Umbilical cord (tissue), 2 donors: Measurements from ENCODE around the gene PTPRG. TPM values are rescaled to one million over a fixed set of nuclear protein-coding genes. Genes with fewer than 3 reads are reported as not detected.

Source experiments
- DNase-seq: peaks from one replicate; pipeline ENCODE4 v3.0.0-alpha.2; 2015; ENCODE audit warnings: low spot score
- total RNA-seq: library from RNA; depleted of rRNA; stranded (reverse); fragments of >200 nt; gene quantifications from one replicate; pipeline ENCODE4 v1.2.3, GENCODE V29; 2014; ENCODE audit warnings: low replicate concordance; ENCODE audit not compliant: insufficient read depth

PTPRG gene
- total RNA-seq, 1 donor from 2014 or later = 84.0 TPM

DNA sequence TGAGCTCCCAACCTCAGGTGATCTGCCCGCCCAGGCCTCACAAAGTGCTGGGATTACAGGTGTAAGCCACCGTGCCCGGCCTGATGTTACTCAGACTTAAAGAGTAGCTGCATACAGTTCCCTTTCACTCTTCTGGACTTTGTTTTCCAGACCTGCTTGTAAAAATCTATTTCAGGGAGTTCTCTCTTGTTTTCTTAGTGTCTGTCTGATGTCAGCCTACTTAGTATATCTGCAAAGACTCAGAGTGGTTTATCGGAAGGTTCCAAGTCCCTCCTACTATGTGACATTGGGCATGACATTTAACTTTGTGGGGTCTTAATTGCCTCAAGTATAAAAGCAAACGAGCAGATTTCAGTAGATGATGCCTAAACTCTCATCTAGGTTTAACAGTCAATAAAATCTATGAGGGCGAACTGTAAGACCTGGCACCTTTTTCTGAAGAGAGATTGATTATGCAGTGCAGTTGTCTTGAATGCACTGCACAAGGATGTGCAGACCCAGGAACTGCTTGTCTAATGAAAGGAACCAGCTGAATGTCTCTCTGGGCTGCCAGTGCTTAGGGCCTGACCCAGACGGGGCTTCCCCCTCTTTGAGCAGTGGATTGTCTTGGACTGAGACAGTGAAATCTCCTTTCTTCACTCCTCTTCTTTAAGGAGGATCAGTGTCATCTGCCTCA is 301.4 kb downstream of the PTPRG start:
- DNase-seq = peak; percentile 45

DNA sequence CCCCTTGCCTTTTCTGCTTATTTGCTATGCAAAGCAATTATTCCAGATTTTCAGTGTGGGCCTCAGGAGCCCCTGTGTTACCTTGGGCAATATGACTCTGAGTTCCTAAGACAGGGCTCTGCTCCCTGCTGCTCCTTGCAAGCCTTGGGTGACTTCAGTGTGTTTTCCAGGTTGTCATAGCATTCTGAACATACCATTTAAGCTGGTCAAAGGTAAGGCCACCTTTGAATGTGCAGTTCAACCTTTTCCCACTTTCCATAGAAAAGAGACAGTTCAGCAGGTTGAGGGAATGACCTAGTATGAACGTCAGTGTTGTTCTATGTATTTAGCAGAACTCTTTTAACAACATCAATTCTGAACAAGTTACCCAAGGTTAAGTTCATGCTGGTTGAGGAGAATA is 302.2 kb downstream of the PTPRG start:
- no peak for DNase-seq

DNA sequence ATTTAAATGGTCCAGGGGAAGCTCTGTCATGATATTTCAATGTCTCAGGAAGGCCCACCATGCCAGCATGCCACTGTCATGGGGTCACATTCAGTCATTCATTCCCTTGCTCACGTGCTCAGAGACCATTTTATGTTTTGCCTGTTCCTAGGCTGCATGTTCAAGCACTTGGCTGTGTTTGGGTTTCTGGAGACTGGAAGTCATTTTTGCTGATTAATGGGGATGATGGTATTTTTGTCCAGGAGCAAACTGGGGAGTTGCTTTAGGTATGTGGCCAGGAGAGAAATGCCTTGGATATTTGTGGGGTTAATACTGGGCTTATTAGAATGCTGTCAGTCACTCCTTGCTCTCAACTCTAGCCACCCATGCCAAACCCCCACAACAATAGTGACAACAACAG is 303.5 kb downstream of the PTPRG start:
- DNase-seq = no peak

DNA sequence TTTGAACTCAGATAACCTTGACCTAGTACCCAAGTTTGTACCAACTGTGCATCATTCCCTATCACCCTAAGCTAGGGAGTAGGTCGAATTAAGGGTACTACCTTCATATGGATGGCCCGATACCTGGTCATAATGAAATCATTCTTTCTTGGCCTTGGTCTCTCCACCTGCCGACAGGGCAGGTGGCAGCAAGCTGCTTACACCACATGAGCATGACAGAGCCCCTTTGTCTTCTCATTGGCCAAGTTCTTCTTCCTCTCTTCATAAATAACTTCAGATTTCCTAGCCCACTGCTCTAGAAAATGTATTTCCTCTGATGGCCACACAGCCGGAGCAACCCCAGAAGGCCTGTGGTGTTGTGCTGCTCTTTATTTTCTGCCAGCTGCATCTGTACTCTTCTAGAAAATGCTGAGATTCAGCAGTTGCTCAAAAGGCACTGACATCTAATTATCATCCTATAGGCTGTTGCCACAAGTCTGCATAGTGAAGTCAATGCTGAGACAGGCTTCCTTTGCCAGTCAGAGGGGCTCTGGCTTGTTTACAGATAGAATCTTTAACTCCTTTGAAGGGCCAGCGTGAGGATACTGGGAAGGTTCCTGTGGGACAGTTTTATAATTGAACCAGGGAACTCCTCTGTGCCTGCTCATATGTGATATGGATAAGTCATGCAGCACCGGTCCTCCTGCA is 304.2 kb downstream of the PTPRG start:
- no peak for DNase-seq

DNA sequence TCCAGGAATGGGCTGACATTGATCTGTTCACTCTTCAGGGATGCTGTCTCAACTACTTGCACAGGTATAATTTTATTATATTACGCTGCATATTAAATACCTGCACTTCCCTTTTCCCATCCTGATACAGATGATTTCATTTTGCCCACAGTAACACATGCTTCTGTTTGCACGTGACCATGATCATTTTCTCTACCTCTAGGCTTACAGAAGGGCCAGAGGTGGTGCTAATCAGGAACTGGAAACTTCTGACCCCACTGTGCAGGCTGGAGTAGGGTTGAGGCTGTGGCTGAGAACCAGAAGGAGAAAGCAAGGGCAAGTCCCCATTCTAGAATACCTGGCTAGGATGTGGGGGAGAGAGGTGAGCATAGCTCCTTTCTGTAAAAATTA is 304.8 kb downstream of the PTPRG start:
- DNase-seq = no peak

DNA sequence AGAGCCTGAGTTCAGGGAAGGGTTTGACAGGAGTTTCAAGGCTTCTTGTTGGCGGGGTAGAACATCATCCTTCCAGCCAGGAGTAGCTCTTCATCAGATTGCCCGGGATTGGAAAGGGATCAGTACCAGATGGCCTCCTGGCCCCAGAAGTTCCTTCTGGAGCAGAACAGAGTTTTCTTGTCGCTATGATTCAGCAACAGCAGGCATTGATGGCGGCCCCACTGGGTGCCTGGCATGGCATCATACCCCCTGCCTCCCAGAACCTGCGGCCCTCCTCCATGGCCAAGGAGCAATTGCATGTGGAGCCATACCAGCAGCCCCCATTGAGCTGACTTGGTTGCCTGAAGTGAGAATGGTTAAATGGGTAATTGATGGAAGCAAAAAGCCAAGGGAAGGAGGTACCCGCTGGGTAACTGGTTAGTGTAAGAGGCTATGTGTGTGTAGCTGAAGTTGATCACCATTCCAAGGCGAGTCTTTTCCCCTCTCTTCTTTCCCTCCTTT is 305.6 kb downstream of the PTPRG start:
- no peak for DNase-seq

DNA sequence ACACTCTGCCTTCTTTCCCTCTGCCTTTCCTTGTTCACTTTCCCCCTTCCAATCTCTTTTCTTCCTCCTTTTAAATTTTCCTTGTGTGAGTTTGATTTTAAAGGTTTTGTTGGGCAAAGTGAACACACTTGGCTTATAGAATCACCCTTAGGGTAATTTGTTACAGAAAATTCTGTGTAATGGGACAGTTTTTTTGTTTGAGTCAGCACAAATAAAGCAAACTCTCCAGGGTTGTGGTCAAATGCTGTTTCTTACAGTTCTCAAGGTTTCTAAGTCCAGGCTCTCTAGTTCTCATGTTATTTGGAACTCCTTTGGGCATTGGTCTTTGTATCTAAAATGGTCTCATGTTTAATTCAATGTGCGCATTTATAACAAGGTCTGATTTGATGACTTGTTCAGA is 307.1 kb downstream of the PTPRG start:
- DNase-seq = no peak

DNA sequence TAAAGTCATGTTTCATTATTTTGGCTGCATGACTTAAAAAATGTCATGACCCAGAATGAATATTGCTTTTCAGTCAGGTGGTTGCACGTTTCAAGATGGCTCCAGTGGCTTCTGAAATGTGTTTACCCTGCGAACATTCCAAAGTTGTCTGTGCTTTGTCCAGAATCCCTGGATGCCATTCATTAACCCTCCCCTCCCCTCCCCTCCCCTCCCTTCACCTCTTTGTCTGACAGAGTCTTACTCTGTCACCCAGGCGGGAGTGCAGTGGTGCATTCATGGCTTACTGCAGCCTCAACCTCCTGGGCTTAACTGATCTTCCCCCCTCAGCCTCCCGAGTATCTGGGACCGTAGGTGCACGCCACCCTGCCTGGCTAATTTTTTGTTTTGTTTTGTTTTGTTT is 308.0 kb downstream of the PTPRG start:
- no peak for DNase-seq

DNA sequence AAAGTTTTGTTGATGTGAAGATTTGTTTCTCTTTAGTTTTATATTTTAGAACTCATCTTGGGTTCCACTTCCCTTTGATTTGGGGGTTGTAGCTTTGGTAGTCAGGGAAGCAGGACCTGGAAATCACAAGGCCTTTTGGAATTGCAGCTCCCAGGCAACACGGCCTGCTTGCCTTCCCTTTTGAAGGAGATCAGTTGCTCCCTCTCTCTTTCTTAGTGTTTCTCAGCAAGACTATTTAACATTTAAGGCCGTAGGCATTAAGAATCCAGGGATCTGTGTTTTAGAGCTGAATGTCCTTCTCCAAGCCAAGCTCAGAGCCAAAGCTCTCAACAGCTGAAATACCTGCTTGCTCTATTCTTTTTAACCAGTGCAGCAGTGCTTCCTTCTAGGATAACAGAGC is 310.3 kb downstream of the PTPRG start:
- DNase-seq = peak; percentile 27

DNA sequence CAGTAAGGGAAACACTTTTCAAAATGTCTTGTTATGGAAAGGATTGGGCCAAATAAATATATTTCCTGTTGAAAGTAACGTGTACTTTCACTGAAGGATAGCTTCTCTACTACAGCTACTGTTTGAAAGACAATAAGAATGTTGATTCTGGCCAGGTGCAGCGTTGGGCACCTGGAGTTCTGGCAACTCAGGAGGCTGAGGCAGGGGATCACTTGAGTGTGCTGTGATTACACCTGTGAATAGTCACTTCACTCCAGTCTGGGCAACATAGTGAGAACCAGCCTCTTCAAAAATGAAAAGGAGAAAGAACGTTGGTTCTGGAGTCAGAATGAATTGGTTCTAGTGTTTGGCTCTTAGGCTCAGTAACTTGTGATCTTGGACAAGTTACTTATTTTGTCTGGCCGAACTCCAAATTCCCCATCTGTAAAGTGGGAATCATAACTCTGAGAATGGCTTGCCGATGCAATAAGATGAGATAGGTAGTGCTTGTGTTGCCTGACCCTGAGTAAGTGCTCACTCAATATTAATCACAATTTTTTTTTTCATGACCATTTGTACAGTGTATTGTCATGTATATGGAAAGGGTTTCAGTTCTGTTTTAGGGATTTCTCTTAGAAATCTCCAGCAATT is 310.8 kb downstream of the PTPRG start:
- DNase-seq = no peak

DNA sequence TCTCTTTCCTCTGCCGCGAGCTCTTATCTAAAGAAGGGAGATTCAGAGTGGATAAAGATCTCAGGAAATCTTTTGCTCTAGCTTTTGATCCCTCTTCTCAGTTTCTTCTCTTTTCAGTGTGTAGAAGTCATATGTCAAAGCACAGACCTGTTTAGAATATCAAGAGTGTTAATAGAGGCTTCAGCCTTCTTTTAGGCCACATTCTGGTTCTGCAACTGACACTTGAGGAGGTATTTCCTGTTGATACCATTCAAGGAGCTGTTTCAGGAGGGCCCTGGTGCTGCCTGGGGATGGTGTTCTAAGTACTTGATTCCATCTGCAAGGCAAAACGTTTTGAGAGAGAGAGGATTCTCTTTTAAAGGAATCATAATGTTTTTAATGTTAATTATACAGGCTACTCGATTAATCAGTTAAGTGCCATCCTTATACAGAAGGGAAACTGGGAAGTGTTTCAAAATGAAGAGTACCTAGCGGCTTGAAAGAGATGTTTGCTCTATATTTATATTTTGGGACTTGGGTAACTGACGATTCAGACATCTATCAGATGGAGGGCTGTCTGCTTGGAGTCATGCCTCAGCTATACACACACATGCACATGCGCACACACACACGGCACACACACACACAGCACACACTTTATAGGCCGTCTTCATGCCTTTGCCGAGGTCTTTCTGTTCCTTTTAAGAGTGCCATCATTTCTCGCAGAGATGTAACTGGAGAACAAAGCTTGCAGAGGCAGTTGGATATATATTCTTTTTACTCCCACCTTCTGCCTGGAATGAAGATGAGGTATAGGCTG is 313.9 kb downstream of the PTPRG start:
- DNase-seq = peak; percentile 87

DNA sequence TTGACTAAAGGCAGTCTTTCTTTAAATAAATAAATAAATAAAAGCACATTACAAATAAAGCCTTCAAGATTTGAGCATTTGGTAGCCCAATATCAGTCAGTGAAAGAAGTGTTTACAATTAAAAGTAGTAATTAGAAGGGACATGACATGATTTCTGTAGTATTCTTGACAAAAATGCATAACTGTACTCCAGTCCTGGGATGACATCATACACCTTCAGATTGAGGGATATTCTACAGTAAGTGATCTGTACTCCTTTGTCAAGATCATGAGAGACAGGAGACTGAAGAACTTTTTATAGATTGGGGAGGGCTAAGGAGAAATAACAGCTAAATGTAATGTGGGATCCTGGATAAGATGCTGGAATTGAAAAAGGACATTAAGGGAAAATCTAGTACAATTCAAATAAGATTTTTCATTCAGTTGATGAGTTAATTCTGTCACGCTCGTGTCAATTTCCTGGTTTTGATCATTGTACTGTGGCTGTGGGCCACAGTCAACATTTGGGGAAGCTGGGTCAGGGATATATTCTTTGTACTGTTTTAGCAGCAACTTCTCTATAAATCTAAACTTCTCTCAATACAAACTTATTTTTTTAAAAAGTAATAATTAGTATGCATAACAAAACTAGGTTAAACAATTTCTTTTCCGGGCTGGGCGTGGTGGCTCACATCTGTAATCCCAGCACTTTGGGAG is 314.8 kb downstream of the PTPRG start:
- no peak for DNase-seq

DNA sequence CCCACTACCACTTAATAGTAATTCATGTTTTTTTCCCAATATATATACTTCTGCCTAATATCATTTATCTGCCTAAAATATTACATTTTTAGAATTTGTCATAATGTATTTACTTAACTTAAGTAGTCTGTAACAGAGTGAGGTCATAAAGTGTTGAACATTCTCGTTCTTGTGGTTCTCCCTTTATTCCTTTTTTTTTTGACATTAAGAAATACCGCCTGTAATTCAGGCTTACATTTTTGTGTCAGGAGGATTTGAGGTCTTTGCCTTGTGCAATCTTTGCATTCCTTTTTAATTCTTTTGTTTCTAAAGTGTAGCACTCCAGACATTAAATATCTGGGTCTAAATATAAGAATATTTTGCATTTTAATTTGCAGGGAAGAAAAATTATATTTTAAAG is 315.4 kb downstream of the PTPRG start:
- DNase-seq = peak; percentile 77

DNA sequence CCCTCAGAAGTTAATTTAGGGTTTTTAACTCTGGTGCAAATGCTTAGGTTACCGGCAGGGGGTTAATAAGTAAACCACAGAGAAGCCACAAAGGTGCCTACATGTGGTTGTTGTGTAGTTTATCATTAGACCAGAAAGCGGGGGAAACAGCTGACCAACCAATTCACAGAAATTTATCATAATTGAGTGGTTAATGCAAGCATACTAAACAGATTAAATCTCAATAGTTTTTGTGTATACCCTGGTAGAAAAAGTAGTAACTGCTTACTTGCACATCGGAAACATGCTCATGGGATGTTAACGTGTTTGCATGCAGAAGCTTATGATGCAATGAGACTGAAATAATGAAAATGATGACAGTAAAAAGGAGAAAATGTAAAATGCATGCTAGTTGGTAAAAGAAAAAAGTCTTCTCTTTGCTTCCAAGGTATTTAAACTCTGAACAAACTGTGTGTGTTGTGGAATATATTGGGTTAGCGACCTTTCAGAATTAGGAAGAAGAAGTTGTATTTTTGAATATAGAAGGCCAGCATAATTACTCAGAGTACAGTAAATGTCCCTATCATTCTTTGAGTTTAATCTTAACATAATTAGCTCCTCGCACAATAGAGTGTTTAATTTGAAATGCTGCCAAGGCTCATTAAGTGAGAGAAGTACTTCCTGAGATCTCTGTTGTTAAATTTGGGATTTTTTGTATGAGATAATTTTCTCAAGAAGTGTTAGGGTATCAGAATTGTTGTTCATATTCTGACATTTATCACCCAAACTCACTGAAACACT is 316.2 kb downstream of the PTPRG start:
- no peak for DNase-seq

DNA sequence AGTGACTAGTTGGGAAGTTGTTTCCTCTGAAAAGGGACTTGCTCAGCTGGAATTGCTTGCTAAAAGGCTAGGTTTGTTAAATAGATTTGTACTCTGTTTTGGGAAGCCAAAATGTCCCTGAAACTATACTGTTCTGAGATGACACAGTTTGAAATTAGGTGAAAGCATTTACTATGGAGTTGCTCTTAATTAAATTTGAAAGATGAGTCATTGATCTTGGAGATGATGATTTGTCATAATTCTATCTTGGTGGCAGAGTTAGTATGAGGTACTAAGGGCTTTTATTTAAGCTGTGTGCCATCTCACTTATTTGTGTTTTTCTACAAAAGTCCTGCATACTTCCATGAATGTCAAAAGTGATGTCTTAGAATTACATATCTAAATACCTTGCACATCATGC is 320.9 kb downstream of the PTPRG start:
- no peak for DNase-seq

DNA sequence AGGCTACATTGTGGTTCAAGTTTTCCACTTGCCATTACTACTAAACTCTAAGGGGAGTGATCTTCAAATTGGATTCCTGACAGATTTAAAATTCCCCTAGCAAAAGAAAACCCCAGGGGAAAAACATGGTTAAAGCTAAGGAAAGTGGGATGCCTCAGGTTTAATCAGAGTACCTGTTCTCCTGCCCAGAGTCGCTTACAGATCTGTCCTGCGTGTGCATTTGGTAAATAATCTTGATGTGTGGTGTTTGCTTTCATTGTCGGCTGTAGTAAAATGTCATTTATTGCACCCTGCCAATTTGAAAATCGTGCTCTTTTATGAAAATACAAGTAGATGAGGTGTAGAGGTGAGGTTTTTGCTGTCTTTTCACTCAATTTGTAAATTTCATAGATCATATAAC is 323.4 kb downstream of the PTPRG start:
- no peak for DNase-seq

DNA sequence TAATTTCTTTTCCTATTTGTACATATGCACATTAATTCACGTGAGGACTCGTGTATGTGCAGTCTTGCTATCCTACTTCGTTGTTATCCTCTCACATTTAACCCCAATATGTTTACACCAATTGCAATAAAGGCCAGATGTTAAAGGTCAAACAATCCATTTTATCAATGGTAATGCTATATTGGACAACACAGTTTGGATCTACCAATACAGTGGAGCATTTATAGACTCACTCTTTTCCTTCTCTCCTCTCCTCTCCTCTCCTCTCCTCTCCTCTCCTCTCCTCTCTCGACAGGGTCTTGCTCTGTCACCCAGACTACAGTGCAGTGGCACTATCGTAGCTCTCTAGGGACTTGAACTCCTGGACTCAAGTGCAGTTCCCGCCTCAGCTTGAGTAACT is 324.0 kb downstream of the PTPRG start:
- no peak for DNase-seq

DNA sequence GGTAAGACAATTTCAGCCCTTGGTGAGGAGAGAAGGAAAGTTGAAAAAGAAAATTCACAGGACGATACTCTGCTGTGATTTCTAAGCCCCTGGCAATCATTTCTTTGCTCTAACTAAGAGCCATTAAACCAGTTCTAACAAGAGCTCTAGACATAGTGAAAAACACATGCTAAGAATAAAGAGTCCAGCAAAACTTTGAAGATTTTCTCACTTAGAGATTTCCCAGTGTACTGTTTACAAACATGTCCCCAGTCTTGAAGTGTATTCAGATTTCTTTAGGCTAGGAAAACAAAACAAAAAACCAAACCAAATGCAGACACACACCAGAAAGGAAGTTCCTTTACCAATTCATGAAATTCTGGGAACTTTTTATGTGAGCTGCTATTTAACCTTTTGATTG is 325.8 kb downstream of the PTPRG start:
- no peak for DNase-seq

DNA sequence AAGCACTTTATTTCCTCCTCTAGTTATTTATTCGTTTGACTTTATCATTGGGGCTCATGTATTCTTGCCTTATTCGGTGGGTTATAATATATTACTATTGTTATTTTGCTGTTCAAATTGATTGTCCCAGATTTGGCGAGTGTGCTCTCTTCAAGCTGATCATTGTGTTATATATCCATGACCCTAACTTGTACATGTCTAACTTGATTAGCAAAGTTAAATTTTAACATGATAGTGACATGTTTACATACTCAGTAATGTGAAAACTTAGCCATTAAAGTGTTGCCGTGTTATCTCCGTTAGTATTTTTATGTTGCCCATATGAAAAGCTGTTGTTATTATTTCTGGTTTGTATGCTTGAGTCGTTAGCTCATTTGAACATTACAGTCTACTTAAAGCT is 327.9 kb downstream of the PTPRG start:
- DNase-seq = no peak

DNA sequence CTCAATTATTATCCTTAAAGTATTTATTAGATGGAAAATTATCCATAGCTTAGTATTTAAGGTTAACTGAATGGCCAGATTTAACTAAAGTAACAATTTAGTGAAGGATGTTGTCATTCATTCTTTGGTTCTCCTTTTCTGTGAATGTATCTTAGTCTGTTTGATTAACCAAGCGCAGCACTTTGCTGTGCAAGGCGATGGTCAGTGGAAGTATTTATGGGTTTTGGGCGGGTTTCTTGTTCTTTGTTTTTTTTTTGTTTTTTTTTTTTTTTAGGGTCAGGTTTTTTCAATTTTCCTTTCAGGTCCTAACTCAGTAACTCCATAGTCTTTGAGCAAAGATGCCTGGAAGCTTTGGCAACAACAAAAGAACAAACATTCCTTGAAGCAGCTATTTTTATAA is 328.8 kb downstream of the PTPRG start:
- DNase-seq = no peak

DNA sequence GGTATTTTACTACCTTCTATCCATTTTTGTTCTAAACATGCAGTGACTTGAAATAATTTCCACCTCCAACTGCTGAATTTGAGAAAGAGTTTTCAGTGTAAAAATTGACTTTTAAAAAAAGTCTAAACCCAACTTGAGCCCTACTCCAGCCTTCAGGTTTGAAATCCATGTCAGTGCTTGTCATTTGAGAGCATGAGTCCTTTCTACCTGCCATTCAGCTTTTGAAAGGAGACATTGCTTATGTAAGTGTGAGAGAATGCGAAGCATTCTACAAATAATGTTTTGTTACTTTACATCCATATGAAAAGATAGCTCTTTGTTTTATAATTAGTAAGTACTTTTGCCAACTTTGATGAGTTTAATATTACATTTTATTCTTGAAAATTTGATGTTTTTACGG is 329.2 kb downstream of the PTPRG start:
- DNase-seq = no peak
